Endometrium (tissue), 2 donors: ENCODE data around the gene ZDHHC7.
"Not testable (repeated sequence)": the region's sequence is repeated elsewhere in the genome, so short reads cannot be mapped to it uniquely, and the experiment has no call there.

Experiments used
- FAIRE-seq: peaks from 2 replicates; lab custom pipeline; 2012; peaks lifted over from hg19 to GRCh38; lab: Jason Lieb, UNC
- donor health status: control.
- donor health status: control.

The ZDHHC7 gene, protein sequence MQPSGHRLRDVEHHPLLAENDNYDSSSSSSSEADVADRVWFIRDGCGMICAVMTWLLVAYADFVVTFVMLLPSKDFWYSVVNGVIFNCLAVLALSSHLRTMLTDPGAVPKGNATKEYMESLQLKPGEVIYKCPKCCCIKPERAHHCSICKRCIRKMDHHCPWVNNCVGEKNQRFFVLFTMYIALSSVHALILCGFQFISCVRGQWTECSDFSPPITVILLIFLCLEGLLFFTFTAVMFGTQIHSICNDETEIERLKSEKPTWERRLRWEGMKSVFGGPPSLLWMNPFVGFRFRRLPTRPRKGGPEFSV

GRCh38 chr16:85010931-85011845 is at the start of gene ZDHHC7:
TSS of gene ZDHHC7 (minus strand) at chr16:85011535. CDS start at chr16:84990618, 20,917 bp downstream.
- no peak for FAIRE-seq

DNA sequence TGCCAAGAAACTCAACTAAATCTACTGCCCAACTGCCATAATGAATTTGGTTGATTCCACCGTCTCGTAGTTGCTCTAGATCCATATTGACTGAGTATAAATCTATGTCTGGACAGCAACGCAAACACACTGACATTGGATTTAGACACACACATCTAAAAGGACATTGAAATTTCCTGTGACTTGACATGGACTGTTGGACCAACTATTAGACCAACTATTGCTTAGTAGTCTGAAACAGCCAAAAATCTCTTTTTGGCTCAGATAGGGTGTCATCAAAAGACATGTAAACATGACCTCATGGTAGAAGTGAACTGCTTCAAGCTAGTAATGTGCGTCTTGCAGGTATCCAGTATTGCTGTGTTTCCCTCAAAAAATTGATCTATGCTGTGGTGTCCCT is 47.6 kb upstream of the ZDHHC7 start:
- no peak for FAIRE-seq

DNA sequence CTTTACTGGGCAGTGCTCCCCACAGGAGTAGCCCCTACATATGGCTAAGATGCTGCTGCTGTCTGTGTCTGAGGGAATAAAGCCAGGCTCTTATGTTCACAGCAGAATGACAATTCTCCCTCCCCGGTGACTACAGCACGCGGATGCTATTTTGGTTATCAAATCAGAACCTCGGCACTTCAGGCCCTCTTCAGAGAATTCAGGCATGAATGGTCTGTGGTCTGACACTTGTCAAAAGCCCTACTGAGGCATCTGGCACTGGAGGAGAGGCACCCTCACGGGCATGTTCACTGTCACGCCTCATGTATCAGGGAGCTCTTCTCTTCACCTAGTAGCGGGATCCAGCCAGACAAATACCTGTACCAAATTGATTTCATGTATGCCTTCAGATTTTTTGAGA is 46.6 kb upstream of the ZDHHC7 start:
- no peak for FAIRE-seq

- FAIRE-seq = no peak
Measured at GRCh38 chr16:85057212-85057889, 46.0 kb upstream of the ZDHHC7 start.

DNA sequence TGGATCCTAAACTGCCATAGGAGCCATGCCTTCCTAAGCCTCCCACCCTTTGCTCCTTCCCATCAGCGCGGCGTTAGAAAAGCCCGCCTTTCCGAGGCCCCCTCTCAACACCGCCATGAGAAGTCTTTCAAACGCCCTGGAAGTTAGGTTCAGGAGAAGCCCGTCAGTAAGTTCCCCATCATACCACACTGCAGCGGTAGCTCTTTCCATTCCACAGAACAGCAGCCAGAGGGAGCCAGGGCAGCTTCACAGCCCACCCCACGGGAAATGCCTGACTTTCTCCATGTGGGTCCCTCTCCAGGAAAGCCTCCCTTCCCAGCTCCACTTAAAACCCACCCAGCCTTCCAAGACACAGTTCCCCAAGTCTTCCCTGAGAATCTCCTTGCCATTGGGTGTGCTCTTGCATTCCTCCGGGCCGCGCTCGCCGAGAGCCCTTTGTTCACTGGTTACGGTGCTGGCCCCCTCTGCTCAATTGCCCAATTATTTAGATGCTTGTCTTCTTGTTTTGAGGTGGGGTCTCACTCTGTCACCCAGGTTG is 44.9 kb upstream of the ZDHHC7 start:
- no peak for FAIRE-seq

- no peak for FAIRE-seq
Measured at GRCh38 chr16:85055493-85056210, 44.3 kb upstream of the ZDHHC7 start.

- FAIRE-seq = no peak
Measured at GRCh38 chr16:85054948-85055492, 43.7 kb upstream of the ZDHHC7 start.

DNA sequence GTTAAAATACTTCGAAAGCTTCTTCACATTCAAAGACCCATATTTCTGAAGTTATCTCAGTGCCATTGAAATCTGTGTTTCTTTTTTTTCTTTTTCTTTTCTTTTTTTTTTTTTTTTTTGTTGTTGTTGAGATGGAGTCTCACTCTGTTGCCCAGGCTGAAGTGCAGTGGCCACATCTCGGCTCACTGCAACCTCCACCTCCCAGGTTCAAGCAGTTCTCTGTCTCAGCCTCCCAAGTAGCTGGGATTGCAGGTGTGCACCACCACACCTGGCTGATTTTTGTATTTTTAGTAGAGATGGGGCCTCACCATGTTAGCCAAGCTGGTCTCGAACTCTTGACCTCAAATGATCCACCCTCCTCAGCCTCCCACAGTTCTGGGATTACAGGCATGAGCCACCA is 43.0 kb upstream of the ZDHHC7 start:
- FAIRE-seq = not testable (repeated sequence)

DNA sequence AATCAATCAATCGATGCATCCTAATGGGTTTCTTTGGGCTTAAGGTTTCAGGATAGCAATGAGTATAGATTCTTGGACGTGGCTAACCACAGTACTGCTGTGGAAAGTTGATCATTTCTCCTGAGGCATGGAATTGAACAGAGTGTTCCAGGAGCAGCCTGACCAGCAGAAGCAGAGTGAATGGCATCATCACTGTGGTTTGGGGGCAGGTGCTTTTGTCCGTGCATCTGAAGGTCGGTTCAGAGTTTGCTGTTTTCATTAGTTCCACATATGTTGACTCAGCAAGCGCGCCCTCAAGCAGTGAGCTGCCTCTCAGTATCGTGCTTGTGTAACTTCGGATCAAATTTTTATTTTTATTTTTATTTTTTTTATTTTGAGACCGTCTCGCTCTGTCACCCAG is 41.2 kb upstream of the ZDHHC7 start:
- no peak for FAIRE-seq

GRCh38 chr16:85051683-85052082 is 40.3 kb upstream of the ZDHHC7 start:
- no peak for FAIRE-seq

GRCh38 chr16:85051067-85051581 is 39.8 kb upstream of the ZDHHC7 start:
- FAIRE-seq = no peak

DNA sequence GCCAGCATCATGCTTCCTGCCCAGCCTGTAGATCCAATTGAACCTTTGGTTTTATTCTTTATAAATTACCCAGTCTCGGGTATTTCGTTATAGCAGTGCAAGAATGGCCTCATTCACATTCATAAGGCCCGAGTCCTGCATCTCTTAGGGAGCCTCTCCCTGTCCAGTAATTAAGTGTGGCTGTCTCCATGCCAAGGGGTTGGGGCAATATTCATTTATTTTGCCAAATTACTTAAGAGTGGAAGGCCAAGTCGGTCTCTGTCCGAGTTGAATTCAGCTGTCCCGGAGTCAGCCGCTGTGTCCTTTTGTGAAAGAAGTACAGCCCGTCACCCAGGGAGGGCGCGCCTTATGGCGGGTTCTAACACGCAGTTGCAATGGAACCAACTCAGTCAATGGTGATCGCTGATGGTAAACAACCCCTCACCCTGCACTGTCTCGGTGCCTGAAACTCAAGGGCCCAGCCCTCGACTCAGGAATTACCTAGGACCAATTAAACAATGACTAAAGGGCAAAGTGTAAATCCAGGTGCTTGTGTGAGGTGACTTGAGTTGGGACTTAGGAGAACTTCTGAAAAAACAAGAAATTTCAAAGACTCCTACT is 38.5 kb upstream of the ZDHHC7 start:
- no peak for FAIRE-seq

DNA sequence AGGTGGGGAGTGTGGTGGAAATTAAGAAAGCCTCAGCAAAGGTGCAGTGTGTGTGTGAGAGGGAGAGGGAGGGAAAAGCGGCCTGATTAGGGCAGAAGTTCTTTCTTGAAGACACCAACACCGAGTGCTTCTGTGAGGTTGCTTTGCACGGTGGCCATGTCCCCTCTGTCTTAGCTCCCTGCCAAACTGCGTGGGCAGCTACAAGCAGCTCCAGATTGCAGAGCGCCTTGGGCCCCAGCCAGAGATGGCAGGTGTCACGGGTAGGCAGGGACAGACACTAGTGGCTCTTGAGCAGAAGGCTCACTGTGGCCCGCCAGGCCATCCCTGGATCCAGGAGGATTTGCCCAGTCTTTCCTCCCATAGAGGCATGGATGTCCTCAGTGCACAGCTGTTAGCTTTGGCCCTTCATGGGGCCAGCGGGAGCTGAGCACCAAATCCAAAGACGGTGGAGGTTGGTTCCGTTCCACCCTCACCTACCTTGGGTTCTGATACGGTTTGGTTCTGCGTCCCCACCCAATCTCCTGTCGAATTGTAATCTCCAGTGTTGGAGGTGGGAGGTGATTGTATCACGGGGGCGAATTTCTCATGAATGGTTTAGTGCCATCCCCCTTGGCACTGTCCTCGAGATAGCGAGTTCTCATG is 37.7 kb upstream of the ZDHHC7 start:
- FAIRE-seq = no peak

- FAIRE-seq = no peak
Measured at GRCh38 chr16:85047867-85048455, 36.6 kb upstream of the ZDHHC7 start.

- FAIRE-seq = no peak
Measured at GRCh38 chr16:85046931-85047866, 35.9 kb upstream of the ZDHHC7 start.

GRCh38 chr16:85046472-85046916 is 35.2 kb upstream of the ZDHHC7 start:
- FAIRE-seq = no peak

GRCh38 chr16:85045641-85046471 is 34.5 kb upstream of the ZDHHC7 start:
- no peak for FAIRE-seq

GRCh38 chr16:85045077-85045476 is 33.7 kb upstream of the ZDHHC7 start:
- FAIRE-seq = no peak
